HG03558 (cell line): ENCODE data around the gene CDX2.
"Not testable (repeated sequence)": the region's sequence is repeated elsewhere in the genome, so short reads cannot be mapped to it uniquely, and the experiment has no call there.

ENCODE experiments used
- ATAC-seq: cut with Tn5 transposase; IDR thresholded peaks from one replicate; pipeline ENCODE4 v1.9.1; 2021; ENCODE audit warnings: moderate number of reproducible peaks; ENCODE audit not compliant: unreplicated experiment; ENCODE audit errors: extremely low read depth

The CDX2 gene, protein sequence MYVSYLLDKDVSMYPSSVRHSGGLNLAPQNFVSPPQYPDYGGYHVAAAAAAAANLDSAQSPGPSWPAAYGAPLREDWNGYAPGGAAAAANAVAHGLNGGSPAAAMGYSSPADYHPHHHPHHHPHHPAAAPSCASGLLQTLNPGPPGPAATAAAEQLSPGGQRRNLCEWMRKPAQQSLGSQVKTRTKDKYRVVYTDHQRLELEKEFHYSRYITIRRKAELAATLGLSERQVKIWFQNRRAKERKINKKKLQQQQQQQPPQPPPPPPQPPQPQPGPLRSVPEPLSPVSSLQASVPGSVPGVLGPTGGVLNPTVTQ

DNA sequence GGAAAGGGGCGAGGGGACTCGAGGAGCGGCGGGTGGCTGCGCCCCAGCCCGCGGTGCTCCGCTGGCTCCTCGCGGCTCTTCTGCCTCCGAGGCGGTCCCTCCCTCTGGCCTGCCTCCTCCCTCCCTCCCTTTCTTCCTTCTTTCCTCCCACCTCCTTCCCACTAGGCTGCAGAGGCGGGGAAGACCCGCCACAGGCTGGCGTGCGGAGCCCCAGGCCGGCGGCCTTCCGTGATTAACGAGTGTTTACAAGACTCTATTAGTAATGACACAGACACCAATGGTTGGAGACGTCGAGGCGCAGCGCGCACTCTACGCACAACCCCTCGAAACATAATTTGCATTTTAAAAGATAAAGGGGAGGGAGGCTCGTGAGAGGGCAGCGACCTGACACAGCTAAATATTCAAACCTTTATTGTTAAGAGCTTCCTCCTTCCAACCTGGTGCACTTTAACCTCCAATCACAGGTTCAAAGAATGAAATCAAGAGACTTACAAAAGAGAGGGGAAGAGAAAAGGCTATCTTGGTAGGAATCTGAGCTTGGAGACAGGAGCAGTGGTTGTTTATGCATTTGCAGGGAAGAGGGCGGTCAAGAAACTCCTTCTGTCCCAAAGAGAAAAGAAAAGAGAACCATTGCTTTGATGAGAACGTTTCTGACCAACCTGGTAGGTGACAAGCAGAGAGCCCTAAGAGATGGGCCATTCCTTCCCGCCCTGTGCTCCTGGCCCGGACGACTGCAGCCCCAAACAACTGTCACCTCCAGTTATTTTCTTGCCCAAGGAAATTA is at the start of gene CDX2:
CDX2 (minus strand) TSS at position 234 of the 784 bp plus-strand sequence. CDS start 309 bp downstream, outside the sequence.
- ATAC-seq, result no peak

DNA sequence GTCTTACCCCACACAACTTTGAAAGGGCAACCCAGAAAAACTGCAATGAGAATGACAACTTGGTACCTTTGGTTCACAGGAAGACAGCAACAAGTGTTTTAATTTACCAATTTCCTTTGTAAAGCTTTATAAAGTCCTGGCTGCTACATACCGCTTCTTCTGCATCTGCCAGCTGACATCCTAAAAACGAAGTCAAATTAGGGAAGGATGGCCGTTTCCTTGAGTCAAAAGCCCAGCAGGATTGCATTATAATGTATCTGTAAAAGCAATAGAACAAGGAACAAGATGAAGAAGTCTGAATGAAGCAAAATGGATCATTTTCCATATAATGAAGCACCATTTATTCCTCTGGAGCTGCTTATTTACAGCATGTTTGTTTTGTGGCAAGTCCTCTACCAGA is 45.2 kb upstream of the CDX2 start:
- no peak for ATAC-seq

DNA sequence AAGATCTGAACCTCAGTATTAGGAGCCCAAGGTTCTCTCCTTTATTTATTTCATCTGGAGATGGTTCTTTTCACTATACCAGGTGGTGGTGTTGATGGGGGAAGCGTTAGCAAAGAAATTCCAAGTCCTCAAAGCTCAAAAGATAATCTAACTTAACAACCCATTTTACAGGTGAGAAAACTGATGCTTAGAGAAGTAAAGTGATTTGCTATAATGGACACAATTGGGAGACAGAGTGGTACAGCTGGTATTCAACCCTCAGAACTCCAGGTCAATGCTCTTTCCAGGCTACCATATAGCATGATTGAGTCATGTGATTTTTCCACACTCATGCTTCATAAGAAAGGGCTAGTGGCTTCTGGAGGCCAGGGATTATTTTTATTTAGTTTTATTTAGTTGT is 44.4 kb upstream of the CDX2 start:
- ATAC-seq, result no peak

DNA sequence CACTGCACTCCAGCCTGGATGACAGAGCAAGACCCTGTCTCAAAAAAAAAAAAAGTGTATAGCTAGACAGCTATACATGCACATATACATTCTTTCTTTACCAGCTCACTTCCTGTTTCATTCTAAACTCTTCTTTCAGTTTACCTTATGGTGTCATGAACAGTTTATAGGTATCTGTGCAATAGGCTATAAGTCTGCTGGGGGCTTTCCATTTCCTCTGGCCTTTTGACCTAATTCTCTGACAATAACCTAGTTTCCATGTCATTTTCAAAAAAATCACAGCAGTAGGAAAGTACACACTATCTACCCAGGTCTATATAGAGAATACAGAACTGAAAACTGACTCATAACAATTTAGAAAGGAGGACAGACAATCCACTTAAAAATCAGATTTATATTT is 43.8 kb upstream of the CDX2 start:
- peak; percentile 64 for ATAC-seq

DNA sequence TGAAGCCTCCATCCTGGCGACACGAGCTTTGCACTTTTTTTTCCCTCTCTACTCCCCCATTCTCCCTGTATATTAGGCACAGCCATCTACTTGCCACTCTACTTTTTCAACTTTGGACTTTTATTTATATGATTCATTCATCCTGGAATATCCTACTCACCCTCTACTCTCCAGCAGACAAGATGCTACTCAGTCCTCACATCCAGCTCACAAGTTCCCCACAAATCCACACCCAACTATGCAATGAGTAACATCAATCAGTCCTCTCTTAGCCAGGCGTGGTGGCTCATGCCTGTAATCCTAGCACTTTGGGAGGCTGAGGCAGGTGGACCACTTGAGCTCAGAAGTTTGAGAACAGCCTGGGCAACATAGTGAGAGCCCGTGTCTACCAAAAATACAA is 43.3 kb upstream of the CDX2 start:
- ATAC-seq, result no peak

DNA sequence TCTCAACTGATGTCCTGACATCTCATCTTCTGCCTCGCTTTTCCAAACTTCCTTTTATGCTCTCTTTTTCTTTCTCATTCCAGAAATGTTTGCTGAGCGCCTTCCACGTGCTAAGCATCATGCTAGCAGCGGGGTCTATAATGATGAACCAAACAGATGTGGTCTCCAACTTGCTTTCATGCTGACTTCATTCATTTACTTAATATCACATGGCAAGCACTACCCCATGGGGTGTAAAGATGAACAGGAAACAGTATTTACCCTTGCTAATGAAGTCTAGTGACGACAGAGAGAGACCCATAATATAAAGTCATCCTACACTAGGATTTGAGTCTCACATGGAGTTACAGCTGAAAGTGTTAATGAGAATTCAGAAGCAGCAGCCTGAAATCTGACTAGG is 40.9 kb upstream of the CDX2 start:
- no peak for ATAC-seq

DNA sequence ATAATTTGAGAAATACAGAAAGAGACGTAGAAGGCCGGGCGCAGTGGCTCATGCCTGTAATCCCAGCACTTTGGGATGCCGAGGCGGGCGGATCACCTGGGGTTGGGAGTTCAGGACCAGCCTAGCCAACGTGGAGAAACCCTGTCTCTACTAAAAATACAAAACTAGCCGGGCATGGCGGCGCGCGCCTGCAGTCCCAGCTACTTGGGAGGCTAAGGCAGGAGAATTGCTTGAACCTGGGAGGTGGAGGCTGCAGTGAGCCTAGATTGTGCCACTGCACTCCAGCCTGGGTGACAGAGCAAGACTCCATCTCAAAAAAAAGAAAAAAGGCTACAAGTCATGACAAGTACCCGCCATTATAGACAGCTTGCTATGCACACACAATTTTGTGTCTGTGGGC is 35.9 kb upstream of the CDX2 start:
- not testable (repeated sequence) for ATAC-seq

DNA sequence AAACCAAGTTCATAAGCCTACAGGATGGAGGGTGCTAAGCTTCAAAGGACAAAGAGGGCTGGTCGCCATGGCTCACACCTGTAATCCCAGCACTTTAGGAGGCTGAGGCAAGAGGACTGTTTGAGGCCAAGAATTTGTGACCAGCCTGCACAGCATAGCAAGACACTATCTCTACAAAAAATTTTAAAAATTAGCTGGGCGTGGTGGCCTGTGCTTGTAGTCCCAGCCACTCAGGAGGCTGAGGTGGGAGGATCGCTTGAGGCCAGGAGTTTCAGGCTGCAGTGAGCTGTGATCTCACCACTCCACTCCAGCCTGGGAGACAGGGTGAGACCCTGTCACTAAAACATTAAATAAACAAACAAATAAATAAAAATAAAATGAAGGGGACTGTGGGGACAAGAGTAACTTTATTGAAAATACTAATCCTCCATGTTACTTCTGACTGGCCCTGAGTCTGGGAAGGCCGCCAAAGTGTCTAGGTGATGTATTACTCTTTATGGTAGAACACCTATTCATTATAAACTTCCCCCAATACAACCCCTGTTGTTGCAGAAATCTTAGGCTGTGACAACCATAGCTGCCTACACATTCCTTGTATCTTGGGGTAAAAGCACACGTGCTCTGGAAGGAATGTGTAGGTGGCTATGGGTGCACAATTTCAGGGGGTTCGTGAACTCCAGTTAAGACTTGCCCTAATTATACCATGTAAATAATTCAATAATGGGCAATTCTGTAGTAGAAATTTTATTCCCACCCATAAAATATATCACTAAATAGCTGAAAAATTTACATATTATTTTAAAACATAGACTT is 34.0 kb upstream of the CDX2 start:
- no peak for ATAC-seq

DNA sequence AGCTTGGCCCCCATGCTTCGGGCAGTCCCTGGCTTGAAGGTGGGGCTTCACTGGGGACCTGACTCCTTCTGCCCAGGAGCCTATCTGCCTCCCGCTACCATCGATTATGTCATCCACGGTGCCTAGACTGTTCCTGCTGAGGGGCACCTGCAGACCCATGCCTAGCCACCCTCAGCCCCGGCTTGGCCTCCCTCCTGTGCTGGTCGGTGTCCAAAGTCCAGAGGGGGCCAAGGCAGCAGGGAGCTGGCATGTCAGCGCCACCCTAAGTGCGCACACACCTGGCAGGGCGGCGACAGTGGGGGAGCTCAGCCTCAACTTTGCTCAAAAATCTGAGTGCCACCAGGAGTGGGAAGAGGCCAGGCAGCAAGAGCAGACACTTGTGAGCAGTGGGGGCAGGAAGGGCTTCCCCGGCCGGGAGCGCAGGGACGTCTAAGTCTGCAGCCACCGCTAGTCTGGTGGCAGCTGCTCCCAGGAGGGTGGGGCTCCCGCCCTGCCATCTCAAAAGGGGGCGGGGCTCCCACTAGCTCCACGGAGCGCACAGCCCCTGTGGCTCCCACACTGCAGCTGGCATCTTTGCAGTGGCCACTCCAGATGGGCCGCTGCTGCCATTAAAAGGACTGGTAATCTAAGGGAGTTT is 32.8 kb upstream of the CDX2 start:
- no peak for ATAC-seq

DNA sequence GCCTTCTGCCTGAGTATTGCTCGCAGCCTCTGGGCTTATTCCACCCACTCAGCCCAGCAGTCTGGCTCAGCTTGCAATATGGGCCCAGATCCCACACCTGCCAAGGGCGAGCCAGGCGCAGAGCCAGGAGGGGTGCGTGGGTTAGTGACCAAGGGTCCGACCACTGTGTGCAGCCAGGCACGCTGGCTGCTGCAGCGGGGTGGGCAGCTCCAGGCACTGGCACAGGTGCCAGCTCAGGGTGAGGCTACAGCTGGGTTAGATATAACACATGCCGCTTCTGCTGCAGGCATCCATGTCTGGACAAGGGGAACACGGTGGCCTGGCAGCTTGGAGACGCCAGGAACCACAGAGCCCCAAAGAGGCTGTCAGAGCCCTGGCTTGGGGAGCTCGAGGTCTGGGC is 31.9 kb upstream of the CDX2 start:
- ATAC-seq, result no peak

DNA sequence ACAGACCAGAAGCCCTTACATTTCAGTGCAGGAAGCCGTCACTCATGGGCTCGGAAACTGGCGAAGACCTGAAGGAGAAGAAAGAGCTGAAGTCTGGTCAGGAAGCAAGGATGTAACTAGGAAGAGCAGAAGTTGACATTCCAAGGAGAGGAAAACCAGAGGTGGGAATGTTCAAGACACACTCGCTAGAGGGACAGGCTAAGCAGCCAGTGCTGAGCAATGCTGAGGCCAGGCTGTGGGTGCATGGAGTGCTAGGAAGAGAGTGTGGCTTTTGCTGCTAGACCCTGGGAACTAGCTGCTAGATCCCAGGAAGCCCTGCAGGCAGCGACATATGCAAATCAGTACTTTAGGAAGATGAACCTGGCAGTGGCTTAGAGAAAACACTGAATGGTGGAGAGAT is 31.5 kb upstream of the CDX2 start:
- ATAC-seq, result no peak

DNA sequence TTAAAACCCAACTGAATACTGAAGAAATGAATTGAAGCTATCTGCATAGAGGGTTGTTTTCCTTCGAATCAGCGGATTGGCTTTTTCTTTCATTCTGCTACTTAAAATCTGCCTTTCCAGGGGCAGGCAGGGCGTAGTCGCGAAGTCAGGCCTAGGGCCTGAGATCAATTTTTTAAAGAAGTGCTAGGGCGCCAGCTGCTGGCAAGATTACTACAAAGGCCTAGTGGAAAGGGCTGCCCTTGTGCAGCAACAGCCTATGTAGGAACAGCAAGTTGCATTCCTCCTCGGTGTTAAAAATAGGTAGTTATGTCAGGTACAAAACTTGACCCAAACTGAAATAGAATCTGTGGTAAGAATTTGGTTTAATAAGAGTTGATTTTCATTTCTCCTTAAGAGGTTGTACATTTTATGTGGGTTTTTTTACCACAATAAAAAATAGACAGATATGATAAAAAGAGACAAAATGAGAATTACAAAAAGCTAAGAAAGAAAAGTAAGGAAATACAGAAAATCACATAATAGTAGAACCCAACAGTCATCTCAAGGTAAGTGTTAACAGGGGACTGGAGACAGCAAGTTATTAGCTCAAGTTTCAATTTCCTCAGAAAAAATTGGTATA is 28.9 kb upstream of the CDX2 start:
- ATAC-seq, result no peak

DNA sequence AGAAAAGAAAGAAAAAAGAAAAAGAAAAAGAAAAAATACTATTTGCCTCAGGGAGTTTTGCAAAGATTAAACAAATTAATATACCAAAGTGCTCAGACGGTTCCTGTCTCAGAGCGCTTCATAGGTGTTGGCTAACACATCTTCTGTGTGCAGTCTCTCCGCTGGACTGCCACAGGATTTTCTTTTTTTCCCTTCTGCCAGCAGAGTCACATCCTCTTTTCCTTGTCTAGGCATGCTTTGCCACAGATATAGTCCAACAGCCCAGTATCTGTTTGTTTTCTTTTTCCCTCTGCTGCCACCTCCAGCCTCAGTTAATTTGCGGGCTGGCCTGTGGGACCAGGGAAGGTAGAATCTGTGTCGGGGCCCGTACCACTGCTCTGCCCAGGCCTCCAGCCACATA is 22.8 kb upstream of the CDX2 start:
- ATAC-seq, result no peak

DNA sequence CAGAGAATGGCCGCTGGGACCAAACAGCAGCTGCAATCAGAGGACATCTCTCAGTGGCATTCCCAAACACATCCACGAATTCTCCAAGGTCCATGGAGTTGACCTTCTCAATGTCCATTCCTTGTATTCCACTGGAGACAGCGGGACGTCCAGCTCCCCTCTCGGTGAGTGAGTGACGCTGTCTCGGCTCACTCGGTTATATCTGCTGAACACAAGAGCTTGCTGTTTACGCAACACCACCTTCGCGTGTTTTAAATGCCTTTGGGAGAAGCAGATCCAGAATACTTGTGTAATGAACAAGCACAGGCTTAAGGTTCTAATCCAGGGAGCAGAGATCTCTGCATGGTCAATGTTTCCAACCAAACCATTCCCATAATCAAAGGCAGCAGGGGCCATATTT is 19.4 kb upstream of the CDX2 start, which contains the start of gene URAD:
URAD (minus strand) TSS at position 174 of the 400 bp plus-strand sequence; CDS start at position 118, 56 bp downstream.
- ATAC-seq, result no peak

DNA sequence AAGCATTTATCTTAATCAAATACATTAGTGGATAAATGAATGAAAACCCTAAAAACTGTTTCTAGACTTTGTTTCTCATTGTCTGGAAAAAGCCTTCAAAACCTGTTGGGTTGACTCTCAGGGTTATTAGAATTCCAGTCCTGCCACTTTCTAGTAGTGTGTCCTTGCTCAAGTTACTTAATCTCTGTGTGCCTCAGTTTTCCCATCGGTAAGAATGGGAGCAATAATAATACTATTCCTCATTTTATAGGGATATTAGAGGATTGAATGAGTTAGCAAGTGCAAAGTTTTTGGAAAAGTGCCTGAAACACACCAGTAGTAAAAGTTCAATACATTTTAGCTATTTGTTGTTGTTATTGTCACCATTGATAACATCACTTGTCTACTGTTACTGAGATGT is 16.5 kb upstream of the CDX2 start:
- ATAC-seq, result no peak

DNA sequence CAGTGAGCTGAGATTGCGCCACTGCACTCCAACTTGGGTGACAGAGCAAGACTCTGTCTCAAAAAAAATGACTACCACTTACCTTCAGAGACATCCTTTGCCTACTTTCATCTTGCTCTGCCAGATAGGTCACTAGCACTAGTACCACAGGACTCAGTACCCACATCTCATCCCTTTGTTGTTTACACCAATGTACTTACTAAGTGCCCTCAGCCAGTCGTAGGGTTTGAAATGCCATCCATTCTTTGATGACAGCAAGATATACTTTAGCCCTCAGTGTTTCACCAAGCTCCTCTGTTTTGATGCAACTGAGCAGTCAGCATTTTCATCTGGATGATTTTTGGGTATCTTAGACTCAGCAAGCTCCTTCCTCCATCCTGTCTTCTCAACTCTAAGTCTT is 13.2 kb upstream of the CDX2 start:
- ATAC-seq, result no peak

DNA sequence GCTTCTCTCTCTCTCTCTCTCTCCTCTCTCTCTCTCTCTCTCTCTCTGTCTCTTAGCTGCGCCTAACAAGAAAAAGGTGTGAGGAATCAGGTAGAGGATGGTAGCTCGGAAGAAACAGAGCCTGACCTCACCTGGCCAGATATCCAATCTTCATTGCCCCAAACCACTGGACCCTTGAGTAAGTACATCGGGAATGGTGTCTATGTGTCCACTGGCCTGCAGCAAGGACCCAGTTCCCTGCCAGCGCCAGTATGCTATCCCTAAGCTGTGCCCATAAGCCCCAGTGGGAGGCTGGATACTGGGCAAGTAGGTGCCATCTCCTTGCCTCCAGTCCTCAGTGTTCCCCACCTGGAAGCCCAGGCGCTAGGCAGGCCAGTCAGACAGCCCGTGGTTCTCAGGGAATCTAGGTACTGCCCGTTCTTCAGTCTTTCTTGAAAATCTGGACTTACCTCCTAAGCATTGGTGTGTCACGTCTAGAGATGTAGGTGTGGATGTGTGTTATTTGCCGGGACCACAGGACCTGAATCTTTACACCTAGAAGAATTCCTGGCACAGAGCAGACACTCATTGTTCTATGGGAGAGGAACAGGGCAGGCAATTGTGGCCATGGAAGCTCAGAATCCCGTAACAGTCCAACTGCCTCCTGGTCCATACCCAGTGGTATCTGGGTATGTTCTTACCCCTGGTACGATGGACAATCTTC is 12.0 kb upstream of the CDX2 start:
- no peak for ATAC-seq

DNA sequence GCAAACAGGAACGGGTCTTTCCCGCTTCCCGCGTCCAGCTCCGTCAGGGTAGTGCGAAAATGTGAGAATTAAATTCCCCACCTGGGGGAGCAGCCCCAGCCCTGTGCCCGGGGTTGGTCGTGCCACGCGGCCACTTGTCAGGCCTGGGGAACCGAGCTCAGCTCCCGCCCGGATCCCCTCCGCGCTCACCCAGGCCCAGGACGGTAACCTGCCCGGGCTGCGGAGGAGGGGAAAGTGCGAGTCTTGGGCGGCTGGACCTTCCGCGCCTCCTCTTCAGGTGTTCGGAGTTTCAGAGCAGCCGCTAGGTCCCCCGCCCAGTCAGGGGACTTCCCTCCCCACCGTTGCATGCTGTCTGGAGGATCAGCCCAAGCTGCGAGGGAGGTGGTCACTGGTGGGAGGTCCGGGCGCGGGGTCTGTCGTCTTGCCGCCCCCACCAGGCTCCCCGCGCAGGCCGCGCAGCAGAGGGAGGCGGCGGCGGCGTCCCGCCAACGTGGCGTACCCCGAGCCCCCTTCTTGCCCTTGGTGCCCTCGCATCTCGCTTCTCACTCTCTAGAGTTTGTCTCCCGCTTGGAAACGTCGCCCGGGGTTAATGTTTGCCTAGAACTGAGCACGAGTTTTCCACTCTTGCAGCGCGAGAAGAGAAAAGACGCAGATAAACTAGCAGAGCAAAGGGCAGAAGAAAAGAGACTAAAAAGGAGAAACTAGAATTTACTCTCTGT is 11.3 kb upstream of the CDX2 start:
- no peak for ATAC-seq

DNA sequence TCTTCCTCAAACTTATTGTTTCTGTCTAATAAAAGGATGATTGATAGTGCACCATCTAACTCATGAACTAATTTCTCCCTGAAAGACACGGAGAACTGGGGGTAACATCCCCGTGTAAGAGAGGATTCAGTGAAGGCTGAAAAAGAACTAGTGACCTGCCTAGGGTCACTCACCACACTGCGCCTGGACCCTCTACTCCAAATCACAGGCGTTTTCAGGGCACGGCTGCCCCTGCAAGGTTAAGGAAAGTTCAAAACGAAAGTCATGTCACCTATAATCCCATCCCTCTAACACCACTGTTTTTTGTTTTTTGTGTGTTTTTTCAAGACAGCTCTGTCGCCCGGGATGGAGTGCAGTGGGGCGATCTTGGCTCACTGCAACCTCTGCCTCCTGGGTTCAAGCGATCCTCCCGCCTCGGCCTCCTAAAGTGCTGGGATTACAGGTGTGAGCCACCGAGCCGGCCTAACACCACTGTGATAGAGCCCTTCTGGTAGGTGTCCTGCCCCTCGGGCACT is 10.7 kb upstream of the CDX2 start:
- ATAC-seq, result no peak
